Forelimb muscle (tissue), 1 donor: Measurements from ENCODE around the gene CCDC28B. TPM values are rescaled to one million over a fixed set of nuclear protein-coding genes. Genes with fewer than 3 reads are reported as not detected.

Source experiments
- polyA plus RNA-seq: library from polyadenylated mRNA; unstranded; fragments of 120-200 nt; gene quantifications from one replicate; pipeline ENCODE4 v1.2.1, GENCODE V29; 2013; ENCODE audit not compliant: insufficient read length

Gene CCDC28B
- polyA plus RNA-seq, 1 donor, result 57.8 TPM

Other genes starting within 250 kb of the CCDC28B start
- 123 TPM for gene KHDRBS1, start 186.7 kb upstream of the CCDC28B start, polyA plus RNA-seq
- 13.5 TPM for gene TMEM39B, start 127.7 kb upstream of the CCDC28B start, polyA plus RNA-seq
- gene KPNA6, start 92.5 kb upstream of the CCDC28B start, polyA plus RNA-seq, result 23.4 TPM
- gene TXLNA, start 20.9 kb upstream of the CCDC28B start, polyA plus RNA-seq, result 28.5 TPM
- gene IQCC, start 5.1 kb downstream of the CCDC28B start, polyA plus RNA-seq, result 2.5 TPM
- 0.66 TPM for gene DCDC2B, start 8.5 kb downstream of the CCDC28B start, polyA plus RNA-seq
- 7.3 TPM for gene TMEM234, start 21.8 kb downstream of the CCDC28B start, polyA plus RNA-seq
- 164 TPM for gene EIF3I, start 21.8 kb downstream of the CCDC28B start, polyA plus RNA-seq
- 4.0 TPM for gene FAM167B, start 46.6 kb downstream of the CCDC28B start, polyA plus RNA-seq
- gene LCK, start 50.7 kb downstream of the CCDC28B start, polyA plus RNA-seq, result 0.35 TPM
- gene HDAC1, start 91.5 kb downstream of the CCDC28B start, polyA plus RNA-seq, result 40.1 TPM
- gene MARCKSL1, start 135.6 kb downstream of the CCDC28B start, polyA plus RNA-seq, result 136 TPM
- gene FAM229A, start 161.9 kb downstream of the CCDC28B start, polyA plus RNA-seq, result 7.0 TPM
- gene TSSK3, start 161.9 kb downstream of the CCDC28B start, polyA plus RNA-seq, result 2.9 TPM
- 39.6 TPM for gene BSDC1, start 193.8 kb downstream of the CCDC28B start, polyA plus RNA-seq